Measurements from ENCODE around the gene ZZZ3. TPM values are rescaled to one million over a fixed set of nuclear protein-coding genes. Genes with fewer than 3 reads are reported as not detected.
"Not testable (repeated sequence)": the region's sequence is repeated elsewhere in the genome, so short reads cannot be mapped to it uniquely, and the experiment has no call there.

ZZZ3 gene
- polyA plus RNA-seq, 1 donor, result 32.5 TPM

DNA sequence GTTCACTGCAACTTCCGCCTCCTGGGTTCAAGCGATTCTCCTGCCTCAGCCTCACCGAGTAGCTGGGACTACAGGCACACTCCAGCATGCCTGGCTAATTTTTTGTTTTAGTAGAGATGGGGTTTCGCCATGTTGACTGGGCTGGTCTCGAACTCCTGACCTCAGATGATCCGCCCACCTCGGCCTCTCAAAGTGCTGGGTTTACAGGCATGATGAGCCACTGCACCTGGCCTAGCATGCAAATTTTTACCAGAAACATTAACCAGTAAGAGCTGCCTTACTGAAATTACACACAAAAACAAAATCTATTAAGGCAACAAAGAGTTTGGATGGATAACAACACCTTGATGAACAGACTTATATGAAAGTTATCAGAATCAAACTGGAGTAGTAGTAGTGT, 12.1 kb downstream of the ZZZ3 start:
- DNase-seq, result no peak

GRCh38 chr1:77668924-77669449, 13.5 kb downstream of the ZZZ3 start:
- DNase-seq, result no peak

DNA sequence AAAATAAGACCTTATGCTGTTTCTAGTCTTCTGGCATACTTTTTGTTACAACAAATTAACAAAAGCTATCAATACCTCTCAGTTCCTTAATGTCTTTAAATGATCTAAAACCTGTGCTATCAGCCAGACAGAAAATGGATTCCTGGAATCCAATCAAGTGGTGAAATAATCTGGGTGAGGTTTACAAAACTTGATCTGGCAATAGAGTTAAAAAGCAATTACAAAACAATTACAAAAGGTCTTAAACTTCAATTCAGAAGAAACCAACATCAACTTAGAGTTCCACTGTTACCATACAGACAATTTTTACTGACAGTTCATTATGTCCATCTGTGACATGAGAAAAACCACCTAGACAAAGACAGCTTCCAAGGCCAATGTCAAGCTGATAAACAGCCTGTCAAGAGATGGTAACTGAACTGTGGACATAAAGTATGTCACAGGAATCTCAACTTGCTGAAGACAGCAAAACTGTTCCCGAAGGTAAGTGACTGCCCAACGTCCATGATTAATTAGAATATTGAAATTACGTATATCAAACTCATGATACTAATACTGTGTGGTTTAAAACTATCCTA, 17.4 kb downstream of the ZZZ3 start:
- DNase-seq, result no peak

- no peak for DNase-seq
These were observed 20.8 kb downstream of the ZZZ3 start for GRCh38 chr1:77661696-77662095.

DNA sequence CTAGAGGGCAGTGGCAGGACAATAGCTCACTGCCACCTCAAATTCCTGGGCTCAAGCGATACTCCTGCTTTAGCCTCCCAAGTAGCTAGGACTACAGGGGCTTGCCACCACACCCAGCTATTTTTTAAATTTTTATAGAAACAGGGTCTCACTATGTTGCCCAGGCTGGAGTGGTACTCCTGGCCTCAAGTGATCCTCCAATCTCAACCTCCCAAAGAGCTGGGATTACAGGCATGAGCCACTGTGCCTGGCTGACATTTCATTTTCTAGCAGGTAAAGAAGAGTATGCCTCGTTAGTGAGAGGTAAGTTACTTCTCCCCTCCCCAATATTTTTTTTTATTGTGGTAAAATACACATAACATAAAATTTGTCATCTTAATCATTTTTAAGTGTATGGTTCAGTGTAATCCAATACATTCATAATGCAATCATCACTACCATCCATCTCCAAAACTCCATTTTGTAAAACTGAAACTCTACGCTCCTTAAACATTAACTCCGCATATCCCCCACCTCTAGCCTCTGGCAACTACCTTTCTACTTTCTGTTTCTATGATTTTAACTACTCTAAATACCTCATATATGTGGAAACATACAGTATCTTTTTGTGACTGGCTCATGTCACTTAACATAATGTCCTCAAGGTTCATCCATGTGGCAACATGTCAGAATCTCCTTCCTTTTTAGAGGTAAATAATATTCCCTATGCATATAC, 22.4 kb downstream of the ZZZ3 start:
- DNase-seq, result no peak

- DNase-seq, result no peak
These were observed 24.2 kb downstream of the ZZZ3 start for GRCh38 chr1:77658271-77658670.

- no peak for DNase-seq
These were observed 27.0 kb downstream of the ZZZ3 start for GRCh38 chr1:77655431-77655974.

DNA sequence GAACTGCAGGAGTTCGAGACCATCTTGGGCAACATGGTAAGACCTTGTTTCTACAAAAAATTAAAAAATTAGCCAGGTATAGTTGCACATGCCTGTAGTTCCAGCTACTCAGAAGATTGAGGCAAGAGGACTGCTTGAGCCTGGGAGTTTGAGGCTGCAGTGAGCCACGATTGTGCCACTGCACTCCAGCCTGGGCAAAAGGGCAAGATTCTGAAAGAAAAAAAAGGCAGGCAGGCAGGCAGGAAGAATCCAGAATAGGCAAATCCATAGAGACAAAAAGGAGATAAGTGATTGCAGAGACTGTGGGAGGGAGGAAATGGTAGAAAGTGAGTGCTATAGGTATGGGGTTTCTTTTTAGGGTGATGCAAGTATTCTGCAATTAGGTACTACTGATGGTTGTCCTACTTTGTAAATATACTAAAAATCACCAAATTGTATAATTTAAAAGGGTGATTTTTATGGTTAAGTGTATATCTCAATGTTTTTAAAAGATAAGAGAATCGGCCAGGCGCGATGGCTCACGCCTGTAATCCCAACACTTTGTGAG, 29.4 kb downstream of the ZZZ3 start:
- DNase-seq, result no peak

GRCh38 chr1:77652268-77652667, 30.2 kb downstream of the ZZZ3 start:
- peak; percentile 8 for DNase-seq

GRCh38 chr1:77649127-77649526, 33.3 kb downstream of the ZZZ3 start:
- DNase-seq, result no peak

DNA sequence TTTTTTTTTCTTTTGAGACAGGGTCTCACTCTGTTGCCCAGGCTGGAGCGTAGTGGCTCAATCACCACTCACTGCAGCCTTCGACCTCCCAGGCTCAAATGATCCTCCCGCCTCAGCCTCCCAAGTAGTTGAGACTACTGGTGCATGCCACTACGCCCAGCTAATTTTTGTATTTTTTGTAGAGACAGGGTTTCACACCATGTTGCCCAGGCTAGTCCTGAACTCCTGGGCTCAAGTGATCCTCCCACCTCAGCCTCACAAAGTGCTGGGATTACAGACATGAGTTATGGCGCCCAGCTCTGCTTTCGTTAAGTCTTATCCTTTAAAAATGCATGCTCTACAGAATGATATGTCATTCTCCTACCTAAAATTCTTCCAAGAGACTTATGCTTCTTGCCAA, 36.2 kb downstream of the ZZZ3 start:
- not testable (repeated sequence) for DNase-seq

DNA sequence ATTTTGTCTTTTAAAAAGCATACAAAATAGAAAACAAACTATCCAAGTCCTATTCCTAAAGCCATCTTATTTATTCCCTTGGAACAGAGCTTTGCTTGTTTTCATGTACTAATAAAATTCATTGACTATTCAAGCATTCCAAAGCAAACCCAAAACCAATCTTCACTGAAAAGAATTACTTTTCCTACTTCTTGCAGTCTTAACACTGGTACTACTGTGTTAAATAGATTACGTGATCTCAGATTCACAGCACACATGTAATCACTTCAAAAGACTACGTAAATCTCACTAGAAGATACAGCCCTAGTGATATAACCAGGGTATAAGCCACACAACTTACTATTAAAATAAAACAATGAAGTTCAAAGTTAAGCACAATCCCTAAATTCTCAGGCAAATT, 39.0 kb downstream of the ZZZ3 start:
- no peak for DNase-seq

DNA sequence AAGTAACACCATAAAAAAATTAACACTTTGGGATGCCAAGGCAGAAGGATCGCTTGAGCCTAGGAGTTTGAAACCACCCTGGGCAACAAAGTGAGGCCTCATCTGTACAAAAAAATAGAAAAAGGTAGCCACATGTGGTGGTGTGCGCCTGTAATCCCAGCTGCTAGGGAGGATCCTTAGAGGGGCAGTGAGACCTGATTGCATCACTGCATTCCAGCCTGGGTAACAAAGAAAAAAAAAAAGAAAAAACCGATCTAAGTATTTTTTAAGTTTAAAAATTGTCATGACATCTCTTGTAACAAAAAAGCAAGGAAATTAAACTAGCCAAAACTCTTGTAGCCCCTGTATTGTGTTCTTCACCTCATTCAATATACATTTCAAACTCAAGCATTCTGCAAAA, 39.5 kb downstream of the ZZZ3 start:
- no peak for DNase-seq

GRCh38 chr1:77642196-77642595, 40.3 kb downstream of the ZZZ3 start:
- DNase-seq, result no peak

GRCh38 chr1:77639557-77640069, 42.8 kb downstream of the ZZZ3 start:
- DNase-seq, result no peak

- DNase-seq, result no peak
These were observed 43.4 kb downstream of the ZZZ3 start for GRCh38 chr1:77639056-77639455.

GRCh38 chr1:77636864-77637263, 45.6 kb downstream of the ZZZ3 start:
- DNase-seq, result no peak

Other genes starting within 250 kb of the ZZZ3 start
- 37.8 TPM for gene USP33, start 77.2 kb upstream of the ZZZ3 start, polyA plus RNA-seq (ENCODE audit: insufficient read length)
- 10.0 TPM for gene MIGA1, start 97.0 kb upstream of the ZZZ3 start, polyA plus RNA-seq (ENCODE audit: insufficient read length)
- gene NEXN, start 206.0 kb upstream of the ZZZ3 start, polyA plus RNA-seq (ENCODE audit: insufficient read length), result 228 TPM